ENCODE measurements around the gene RIGI. TPM values are rescaled to one million over a fixed set of nuclear protein-coding genes. Genes with fewer than 3 reads are reported as not detected.

Gene RIGI
- total and polyA plus RNA-seq, 9 of the 15 experiments (the other 6 are each of a cell fraction or from before 2014, with no cell fraction given): 0.27 to 1.1 (median 0.54) TPM

DNA sequence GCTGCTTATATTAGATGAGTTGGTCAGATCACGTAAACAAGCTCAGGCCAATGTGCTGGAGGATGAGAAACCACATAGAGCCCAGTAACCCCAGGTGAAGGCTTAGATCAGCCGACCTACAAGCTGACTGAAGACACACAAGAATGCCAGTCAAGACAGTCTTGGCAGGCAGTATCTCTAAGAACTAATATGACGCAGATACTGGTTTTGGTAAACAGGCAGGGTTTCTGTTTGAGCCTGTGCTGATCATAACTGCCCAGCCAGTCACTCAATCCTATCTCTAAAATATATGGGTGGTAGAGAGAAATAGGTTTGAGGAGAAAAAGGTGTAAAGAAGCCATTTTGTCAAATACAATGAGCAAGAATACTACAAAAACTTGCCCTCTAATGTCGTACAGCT is 7.8 kb upstream of the RIGI start:
- Histone ChIP-seq H3K4me1 (replicated peaks in 1 of 2; ENCODE audit: control insufficient read depth in 2 of 2, insufficient read depth in 2 of 2, low read length in 2 of 2) (no peaks in the 10 kb centered on the region), H3K27me3 (ENCODE audit: control insufficient read depth in 2 of 2, insufficient read depth in 2 of 2, low read length in 2 of 2) (no peaks in the 10 kb centered on the region), H4K20me1 (replicated peaks; ENCODE audit: control insufficient read depth, insufficient read depth, low read length) (no peaks in the 10 kb centered on the region), H3K9me1 (ENCODE audit: control insufficient read depth, insufficient read depth, low read length) (no peaks in the 10 kb centered on the region), H3K4me2 (ENCODE audit: insufficient read depth, low read length) (no peak overlapping the region), H3K27ac (ENCODE audit: extremely low read depth, low read depth, low read length) (no peak overlapping the region), H3K36me3 (ENCODE audit: control insufficient read depth, insufficient read depth, low read length) (no peaks in the 10 kb centered on the region), H3K9ac (ENCODE audit: insufficient read depth in 1 of 2, low read depth in 2 of 2, low read length in 2 of 2) (no peak overlapping the region), H3K79me2 (ENCODE audit: control insufficient read depth, insufficient read depth, low read length) (no peaks in the 10 kb centered on the region), H2AFZ (ENCODE audit: low read depth, low read length) (no peak overlapping the region), H3K9me3 (replicated peaks; ENCODE audit: control insufficient read depth, insufficient read depth, low read depth, low read length) (no peaks in the 10 kb centered on the region), H3K4me3 (no peak overlapping the region)
- BruUV-seq (replicated peaks): no TSS peak
- TF ChIP-seq KAT2B (IDR thresholded peaks at IDR 0.05; ENCODE audit: low read depth, low read length): no peak
- TF ChIP-seq CSDE1 (IDR thresholded peaks at IDR 0.05): no peak
- no peak for TF ChIP-seq ZNF830 (CRISPR knock-in tag; IDR thresholded peaks at IDR 0.05)
- TF ChIP-seq, protein P1, sequence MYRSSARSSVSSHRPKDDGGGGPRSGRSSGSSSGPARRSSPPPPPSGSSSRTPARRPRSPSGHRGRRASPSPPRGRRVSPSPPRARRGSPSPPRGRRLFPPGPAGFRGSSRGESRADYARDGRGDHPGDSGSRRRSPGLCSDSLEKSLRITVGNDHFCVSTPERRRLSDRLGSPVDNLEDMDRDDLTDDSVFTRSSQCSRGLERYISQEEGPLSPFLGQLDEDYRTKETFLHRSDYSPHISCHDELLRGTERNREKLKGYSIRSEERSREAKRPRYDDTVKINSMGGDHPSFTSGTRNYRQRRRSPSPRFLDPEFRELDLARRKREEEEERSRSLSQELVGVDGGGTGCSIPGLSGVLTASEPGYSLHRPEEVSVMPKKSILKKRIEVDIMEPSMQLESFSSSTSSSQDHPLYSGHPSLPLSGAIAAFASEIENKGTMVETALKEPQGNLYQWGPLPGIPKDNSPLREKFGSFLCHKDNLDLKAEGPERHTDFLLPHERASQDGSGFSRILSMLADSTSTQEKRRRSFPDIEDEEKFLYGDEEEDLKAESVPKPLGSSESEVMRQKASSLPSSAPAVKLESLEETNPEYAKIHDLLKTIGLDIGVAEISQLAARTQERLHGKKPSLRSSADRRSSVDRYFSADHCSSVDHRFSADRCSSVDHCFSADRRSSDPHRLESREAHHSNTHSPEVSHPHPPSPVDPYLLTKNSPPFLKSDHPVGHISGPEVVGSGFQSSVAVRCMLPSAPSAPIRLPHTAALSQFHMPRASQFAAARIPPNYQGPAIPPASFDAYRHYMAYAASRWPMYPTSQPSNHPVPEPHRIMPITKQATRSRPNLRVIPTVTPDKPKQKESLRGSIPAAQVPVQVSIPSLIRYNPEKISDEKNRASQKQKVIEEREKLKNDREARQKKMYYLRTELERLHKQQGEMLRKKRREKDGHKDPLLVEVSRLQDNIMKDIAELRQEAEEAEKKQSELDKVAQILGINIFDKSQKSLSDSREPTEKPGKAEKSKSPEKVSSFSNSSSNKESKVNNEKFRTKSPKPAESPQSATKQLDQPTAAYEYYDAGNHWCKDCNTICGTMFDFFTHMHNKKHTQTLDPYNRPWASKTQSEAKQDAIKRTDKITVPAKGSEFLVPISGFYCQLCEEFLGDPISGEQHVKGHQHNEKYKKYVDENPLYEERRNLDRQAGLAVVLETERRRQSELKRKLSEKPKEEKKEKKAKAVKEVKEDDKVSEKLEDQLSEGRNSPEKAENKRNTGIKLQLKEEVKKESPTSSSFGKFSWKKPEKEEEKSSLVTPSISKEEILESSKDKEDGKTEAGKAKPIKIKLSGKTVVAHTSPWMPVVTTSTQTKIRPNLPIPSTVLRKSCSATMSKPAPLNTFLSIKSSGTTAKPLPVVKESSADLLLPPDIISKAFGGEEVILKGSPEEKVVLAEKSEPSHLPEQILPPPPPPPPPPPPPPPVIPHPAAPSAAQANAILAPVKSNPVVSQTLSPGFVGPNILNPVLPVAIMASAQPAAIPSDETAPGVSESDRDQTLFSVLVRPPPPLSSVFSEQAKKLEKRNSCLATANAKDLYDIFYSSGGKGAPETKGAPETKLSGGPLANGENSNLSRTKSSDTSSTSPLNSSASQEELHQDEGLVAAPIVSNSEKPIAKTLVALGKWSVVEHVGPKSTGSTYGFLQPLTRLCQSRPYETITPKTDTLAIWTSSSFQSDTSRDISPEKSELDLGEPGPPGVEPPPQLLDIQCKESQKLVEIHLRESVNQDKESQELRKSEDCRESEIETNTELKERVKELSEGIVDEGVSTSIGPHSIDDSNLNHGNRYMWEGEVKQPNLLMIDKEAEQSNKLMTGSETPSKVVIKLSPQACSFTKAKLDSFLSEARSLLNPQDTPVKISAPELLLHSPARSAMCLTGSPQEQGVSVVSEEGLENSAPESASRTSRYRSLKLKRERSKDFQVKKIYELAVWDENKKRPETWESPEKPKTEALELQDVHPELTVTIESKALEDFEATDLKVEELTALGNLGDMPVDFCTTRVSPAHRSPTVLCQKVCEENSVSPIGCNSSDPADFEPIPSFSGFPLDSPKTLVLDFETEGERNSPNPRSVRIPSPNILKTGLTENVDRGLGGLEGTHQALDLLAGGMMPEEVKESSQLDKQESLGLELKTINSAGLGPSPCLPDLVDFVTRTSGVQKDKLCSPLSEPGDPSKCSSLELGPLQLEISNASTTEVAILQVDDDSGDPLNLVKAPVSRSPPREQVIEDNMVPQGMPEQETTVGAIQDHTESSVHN (IDR thresholded peaks at IDR 0.05; ENCODE audit: borderline replicate concordance in 1 of 2, low read depth in 1 of 2): no peak
- no peak for TF ChIP-seq NFE2 (IDR thresholded peaks at IDR 0.05; ENCODE audit: low read depth)
- TF ChIP-seq RAD21 (CRISPR knock-in tag; conservative IDR thresholded peaks at IDR 0.05 in 1 of 2, IDR thresholded peaks at IDR 0.05 in 1 of 2): no peak
- TF ChIP-seq, protein P2, sequence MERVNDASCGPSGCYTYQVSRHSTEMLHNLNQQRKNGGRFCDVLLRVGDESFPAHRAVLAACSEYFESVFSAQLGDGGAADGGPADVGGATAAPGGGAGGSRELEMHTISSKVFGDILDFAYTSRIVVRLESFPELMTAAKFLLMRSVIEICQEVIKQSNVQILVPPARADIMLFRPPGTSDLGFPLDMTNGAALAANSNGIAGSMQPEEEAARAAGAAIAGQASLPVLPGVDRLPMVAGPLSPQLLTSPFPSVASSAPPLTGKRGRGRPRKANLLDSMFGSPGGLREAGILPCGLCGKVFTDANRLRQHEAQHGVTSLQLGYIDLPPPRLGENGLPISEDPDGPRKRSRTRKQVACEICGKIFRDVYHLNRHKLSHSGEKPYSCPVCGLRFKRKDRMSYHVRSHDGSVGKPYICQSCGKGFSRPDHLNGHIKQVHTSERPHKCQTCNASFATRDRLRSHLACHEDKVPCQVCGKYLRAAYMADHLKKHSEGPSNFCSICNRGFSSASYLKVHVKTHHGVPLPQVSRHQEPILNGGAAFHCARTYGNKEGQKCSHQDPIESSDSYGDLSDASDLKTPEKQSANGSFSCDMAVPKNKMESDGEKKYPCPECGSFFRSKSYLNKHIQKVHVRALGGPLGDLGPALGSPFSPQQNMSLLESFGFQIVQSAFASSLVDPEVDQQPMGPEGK (CRISPR knock-in tag; IDR thresholded peaks at IDR 0.05; ENCODE audit: borderline replicate concordance): no peak
- TF ChIP-seq, protein P3, sequence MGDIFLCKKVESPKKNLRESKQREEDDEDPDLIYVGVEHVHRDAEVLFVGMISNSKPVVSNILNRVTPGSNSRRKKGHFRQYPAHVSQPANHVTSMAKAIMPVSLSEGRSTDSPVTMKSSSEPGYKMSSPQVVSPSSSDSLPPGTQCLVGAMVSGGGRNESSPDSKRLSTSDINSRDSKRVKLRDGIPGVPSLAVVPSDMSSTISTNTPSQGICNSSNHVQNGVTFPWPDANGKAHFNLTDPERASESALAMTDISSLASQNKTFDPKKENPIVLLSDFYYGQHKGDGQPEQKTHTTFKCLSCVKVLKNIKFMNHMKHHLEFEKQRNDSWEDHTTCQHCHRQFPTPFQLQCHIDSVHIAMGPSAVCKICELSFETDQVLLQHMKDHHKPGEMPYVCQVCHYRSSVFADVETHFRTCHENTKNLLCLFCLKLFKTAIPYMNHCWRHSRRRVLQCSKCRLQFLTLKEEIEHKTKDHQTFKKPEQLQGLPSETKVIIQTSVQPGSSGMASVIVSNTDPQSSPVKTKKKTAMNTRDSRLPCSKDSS (IDR thresholded peaks at IDR 0.05; ENCODE audit: low read depth, partially characterized antibody): no peak
- whole genome bisulfite sequencing (ENCODE audit: insufficient coverage, low coverage, missing lambda C conversion rate): 61% methylated on average over 4 of the region's 4 CpGs
- in situ Hi-C loops (cut with MboI) (no loop called here), intact Hi-C loops (cut with micrococcal nuclease) (no loop called here)
- no peak for ATAC-seq
- POLR2A ChIA-PET: interaction anchor here (0.8 kb wide), 1 partner anchor 11 kb away, joined by 4 read pairs; no protein-coding TSS in a partner anchor
- FAIRE-seq: no peak
- CTCF ChIA-PET (ENCODE audit: low intra/inter-chr PET ratio): no interaction called here
- DNase-seq (ENCODE audit: extremely low read depth in 1 of 4, low spot score in 3 of 4): no peak
